HepG2 (cell line): ENCODE measurements around the gene RTN3. TPM values are rescaled to one million over a fixed set of nuclear protein-coding genes. Genes with fewer than 3 reads are reported as not detected.

ENCODE experiments used
- AKAP8 ChIP-seq: sonication (generic); formaldehyde crosslinking; IDR thresholded peaks from 2 replicates; pipeline ENCODE4 v1.5.1; 2020; ENCODE audit warnings: mild to moderate bottlenecking, missing genetic modification reagents
- ARNTL ChIP-seq: sonication (generic); formaldehyde crosslinking; IDR thresholded peaks from 2 replicates; pipeline ENCODE4 v1.4.0; 2020; ENCODE audit warnings: mild to moderate bottlenecking, missing genetic modification reagents
- CBX5 ChIP-seq: sonication (generic); formaldehyde crosslinking; IDR thresholded peaks from 2 replicates; pipeline ENCODE4 v1.4.0; 2020; ENCODE audit warnings: missing genetic modification reagents, borderline replicate concordance
- CEBPG ChIP-seq: IDR thresholded peaks from 2 replicates; pipeline ENCODE4 v1.6.1; 2016
- CERS6 ChIP-seq: sonication (generic); formaldehyde crosslinking; IDR thresholded peaks from 2 replicates; pipeline ENCODE4 v1.5.0; 2020; ENCODE audit warnings: missing genetic modification reagents
- ELF4 ChIP-seq: sonication (generic); formaldehyde crosslinking; IDR thresholded peaks from 2 replicates; pipeline ENCODE4 v1.5.0; 2020; ENCODE audit warnings: missing genetic modification reagents, mild to moderate bottlenecking, moderate library complexity, borderline replicate concordance
- GMEB2 ChIP-seq: IDR thresholded peaks from 2 replicates; pipeline ENCODE4 v1.6.1; 2016; ENCODE audit warnings: missing biosample characterization, missing genetic modification reagents, low read depth
- KLF6 ChIP-seq: IDR thresholded peaks from 2 replicates; pipeline ENCODE4 v1.8.0; 2016; ENCODE audit warnings: missing biosample characterization, missing genetic modification reagents
- MAFG ChIP-seq: sonication (generic); formaldehyde crosslinking; IDR thresholded peaks from 2 replicates; pipeline ENCODE4 v1.5.1; 2020; ENCODE audit warnings: mild to moderate bottlenecking, missing genetic modification reagents
- MATR3 ChIP-seq: sonication (generic); formaldehyde crosslinking; IDR thresholded peaks from 2 replicates; pipeline ENCODE4 v1.4.0; 2020; ENCODE audit warnings: missing genetic modification reagents
- NFYC ChIP-seq: IDR thresholded peaks from 2 replicates; pipeline ENCODE4 v1.6.1; 2016; ENCODE audit warnings: missing genetic modification reagents, missing compliant biosample characterization
- RFXANK ChIP-seq: IDR thresholded peaks from 2 replicates; pipeline ENCODE4 v1.6.1; 2016
- SIN3B ChIP-seq: fragments of 150-350 bp; IDR thresholded peaks from 2 replicates; pipeline ENCODE4 v1.6.1; 2014; ENCODE audit warnings: low read length
- SOX6 ChIP-seq, 2 experiments: fragments of 450-650 bp in 1 of 2; sonication (generic) in 1 of 2; formaldehyde crosslinking in 1 of 2; IDR thresholded peaks; 2 replicates each; pipeline versions ENCODE4 v1.4.0 to v1.6.1; 2017 to 2020; ENCODE audit warnings: antibody characterized with exemption in 1 of 2, mild to moderate bottlenecking in 1 of 2, missing genetic modification reagents in 1 of 2
- SUZ12 ChIP-seq: fragments of 150-350 bp; IDR thresholded peaks from 2 replicates; pipeline ENCODE4 v1.6.1; 2014; ENCODE audit warnings: low read depth, low read length
- TAF15 ChIP-seq: fragments of 200-400 bp; formaldehyde crosslinking; IDR thresholded peaks from one replicate; pipeline ENCODE4 v1.6.1; 2018; ENCODE audit warnings: mild to moderate bottlenecking, low read depth, low read length; ENCODE audit not compliant: poor library complexity, severe bottlenecking
- XRCC5 ChIP-seq: fragments of 200-400 bp; formaldehyde crosslinking; optimal IDR thresholded peaks from 2 replicates; pipeline ENCODE3; 2017; ENCODE audit warnings: mild to moderate bottlenecking, low read length
- YEATS4 ChIP-seq: sonication (generic); formaldehyde crosslinking; IDR thresholded peaks from 2 replicates; pipeline ENCODE4 v1.4.0; 2020; ENCODE audit warnings: missing genetic modification reagents, borderline replicate concordance
- ZBTB2 ChIP-seq: sonication (generic); formaldehyde crosslinking; IDR thresholded peaks from 2 replicates; pipeline ENCODE4 v1.8.0; 2022; ENCODE audit warnings: low read depth, missing genetic modification reagents
- ZBTB37 ChIP-seq: sonication (generic); formaldehyde crosslinking; IDR thresholded peaks from 2 replicates; pipeline ENCODE4 v1.4.0; 2020; ENCODE audit warnings: mild to moderate bottlenecking, missing genetic modification reagents
- ZMYM3 ChIP-seq: sonication (generic); formaldehyde crosslinking; IDR thresholded peaks from 2 replicates; pipeline ENCODE4 v1.5.1; 2020; ENCODE audit warnings: mild to moderate bottlenecking, missing genetic modification reagents
- ZMYM4 ChIP-seq: sonication (generic); formaldehyde crosslinking; IDR thresholded peaks from 2 replicates; pipeline ENCODE4 v1.8.1; 2023; ENCODE audit warnings: mild to moderate bottlenecking, missing genetic modification reagents
- ZNF121 ChIP-seq: sonication (generic); formaldehyde crosslinking; IDR thresholded peaks from 2 replicates; pipeline ENCODE4 v1.5.0; 2020; ENCODE audit warnings: mild to moderate bottlenecking, missing genetic modification reagents
- ZSCAN31 ChIP-seq: sonication (generic); formaldehyde crosslinking; IDR thresholded peaks from 2 replicates; pipeline ENCODE4 v1.5.0; 2020; ENCODE audit warnings: low read depth, mild to moderate bottlenecking, missing genetic modification reagents
- ZSCAN5A ChIP-seq: sonication (generic); formaldehyde crosslinking; IDR thresholded peaks from 2 replicates; pipeline ENCODE4 v1.8.0; 2022; ENCODE audit warnings: mild to moderate bottlenecking, missing genetic modification reagents, borderline replicate concordance
- polyA plus RNA-seq, 8 experiments: library from polyadenylated mRNA; depleted of rRNA in 3 of 8; stranded (reverse) in 7 of 8; unstranded in 1 of 8; fragments of >200 nt; fragmentation: Illumina TruSeq in 4 of 8; extraction: Trizol in 4 of 8; gene quantifications; 2 replicates each; pipeline versions ENCODE4 v1.2.1 to v1.2.3, GENCODE V29; 2011 to 2016; ENCODE audit warnings: low read depth in 4 of 8, missing spikeins in 1 of 8, mixed read lengths in 1 of 8; ENCODE audit not compliant: insufficient read depth in 1 of 8
- total RNA-seq, 5 experiments: library from RNA; depleted of rRNA; stranded (reverse); fragments of >200 nt; fragmentation: Illumina TruSeq; extraction: Trizol; gene quantifications; 2 replicates each; pipeline ENCODE4 v1.2.3, GENCODE V29; 2016; ENCODE audit warnings: low read depth in 1 of 5

RTN3 gene
- total and polyA plus RNA-seq, 2 of the 13 experiments (the other 11 are each of a cell fraction or from before 2014, with no cell fraction given), result 32.2 to 41.1 TPM

GRCh38 chr11:63756919-63757761 is 75.8 kb downstream of the RTN3 start (continued):
- no peak for TF ChIP-seq ZBTB2 (CRISPR knock-in tag)
- TF ChIP-seq SOX6 (IDR thresholded peaks at IDR 0.05), result no peak
- peak; percentile 31; the same call in 1 of the 2 replicates for TF ChIP-seq SOX6 (CRISPR knock-in tag; IDR thresholded peaks at IDR 0.05)
- no peak for TF ChIP-seq ZMYM4
- no peak for TF ChIP-seq MAFG (CRISPR knock-in tag)
- TF ChIP-seq CBX5 (CRISPR knock-in tag), result no peak
- TF ChIP-seq CERS6 (CRISPR knock-in tag), result no peak
- no peak for TF ChIP-seq RFXANK (CRISPR knock-in tag)
- 0 out of 2 replicates have a peak, but pooled peaks have one; percentile 7 for TF ChIP-seq CEBPG (CRISPR knock-in tag)
- TF ChIP-seq ZBTB37 (CRISPR knock-in tag), result no peak
- no peak for TF ChIP-seq SUZ12
- no peak for TF ChIP-seq AKAP8
- TF ChIP-seq ARNTL (CRISPR knock-in tag), result no peak
- 0 out of 2 replicates have a peak, but pooled peaks have one; percentile 10 for TF ChIP-seq ZMYM3 (CRISPR knock-in tag)
- no peak for TF ChIP-seq YEATS4
- peak; percentile 92 for TF ChIP-seq ZNF121
- TF ChIP-seq SIN3B, result no peak
- no peak for TF ChIP-seq GMEB2
- no peak for TF ChIP-seq KLF6
- no peak for TF ChIP-seq ZSCAN31 (CRISPR knock-in tag)
- no peak for TF ChIP-seq ZSCAN5A (CRISPR knock-in tag)
- no peak for TF ChIP-seq TAF15
- no peak for TF ChIP-seq NFYC (CRISPR knock-in tag)
- no peak for TF ChIP-seq ELF4 (CRISPR knock-in tag)
- no peak for TF ChIP-seq XRCC5
- TF ChIP-seq MATR3, result no peak
